EH (cell line): ENCODE measurements around the gene PERP.

ENCODE experiments used
- DNase-seq: peaks from one replicate; pipeline ENCODE4 v3.0.0-alpha.2; 2015; ENCODE audit warnings: low read depth

Gene PERP

GRCh38 chr6:138052783-138053182 lies 54.4 kb downstream of the PERP start:
- peak; percentile 11 for DNase-seq

- no peak for DNase-seq
Measured at GRCh38 chr6:138044972-138045371, 62.2 kb downstream of the PERP start.

- DNase-seq, result peak; percentile 12
Measured at GRCh38 chr6:138044458-138044857, 62.8 kb downstream of the PERP start.
